Measurements from ENCODE around the gene SAT2.
"Not testable (repeated sequence)": the region's sequence is repeated elsewhere in the genome, so short reads cannot be mapped to it uniquely, and the experiment has no call there.

Gene SAT2

GRCh38 chr17:7625749-7626148 is 1.9 kb downstream of the SAT2 start:
- not testable (repeated sequence) for H3K4me3 Mint-ChIP-seq, H3K27me3 Mint-ChIP-seq, H3K9me3 Mint-ChIP-seq
- Mint-ChIP-seq H3K4me1 (ENCODE audit: low read depth) (peaks cover 17% of the 10 kb centered on the region), H3K27ac (peak overlapping the region; percentile 96), H3K36me3 (ENCODE audit: low read depth) (peaks cover 33% of the 10 kb centered on the region)
- intact Hi-C loops (cut with micrococcal nuclease) = loop anchor here (2.0 kb wide), 1 partner anchor 63 kb away; the partner anchor contains the start of gene WRAP53

GRCh38 chr17:7623661-7624060 is 4.0 kb downstream of the SAT2 start:
- Mint-ChIP-seq H3K27ac (no peak overlapping the region), H3K27me3 (no peaks in the 10 kb centered on the region), H3K9me3 (no peaks in the 10 kb centered on the region), H3K36me3 (ENCODE audit: low read depth) (peaks cover 33% of the 10 kb centered on the region), H3K4me1 (ENCODE audit: low read depth) (peaks cover 18% of the 10 kb centered on the region), H3K4me3 (no peak overlapping the region)
- intact Hi-C loops (cut with micrococcal nuclease) = no loop called here

- Mint-ChIP-seq H3K9me3 (no peaks in the 10 kb centered on the region), H3K27ac (no peak overlapping the region), H3K36me3 (ENCODE audit: low read depth) (peaks cover 16% of the 10 kb centered on the region), H3K27me3 (no peaks in the 10 kb centered on the region), H3K4me1 (ENCODE audit: low read depth) (peaks cover 9% of the 10 kb centered on the region), H3K4me3 (no peak overlapping the region)
- intact Hi-C loops (cut with micrococcal nuclease) = no loop called here
These were observed 6.8 kb downstream of the SAT2 start for GRCh38 chr17:7620835-7621234.

GRCh38 chr17:7618608-7619007 is 9.0 kb downstream of the SAT2 start:
- Mint-ChIP-seq H3K4me3 (no peak overlapping the region), H3K36me3 (ENCODE audit: low read depth) (peaks cover 14% of the 10 kb centered on the region), H3K4me1 (ENCODE audit: low read depth) (peaks cover 11% of the 10 kb centered on the region), H3K27ac (no peak overlapping the region), H3K27me3 (no peaks in the 10 kb centered on the region), H3K9me3 (no peaks in the 10 kb centered on the region)
- intact Hi-C loops (cut with micrococcal nuclease) = no loop called here

- no peaks in the 10 kb centered on the region for H3K9me3 Mint-ChIP-seq
- peaks cover 35% of the 10 kb centered on the region for H3K36me3 Mint-ChIP-seq (ENCODE audit: low read depth)
- H3K27ac Mint-ChIP-seq = peak overlapping the region; percentile 80
- no peaks in the 10 kb centered on the region for H3K27me3 Mint-ChIP-seq
- intact Hi-C loops (cut with micrococcal nuclease) = loop anchor here (1.0 kb wide), 1 partner anchor 12 kb away; the partner anchor contains the start of gene SAT2
- H3K4me3 Mint-ChIP-seq = peak overlapping the region; percentile 92
- peaks cover 43% of the 10 kb centered on the region for H3K4me1 Mint-ChIP-seq (ENCODE audit: low read depth)
These were observed 12.3 kb downstream of the SAT2 start for GRCh38 chr17:7615265-7615747.

- intact Hi-C loops (cut with micrococcal nuclease) = loop anchor here (1.0 kb wide), 1 partner anchor 13 kb away; the partner anchor contains the start of gene SAT2
- H3K4me1 Mint-ChIP-seq (ENCODE audit: low read depth) = peaks cover 47% of the 10 kb centered on the region
- peaks cover 37% of the 10 kb centered on the region for H3K36me3 Mint-ChIP-seq (ENCODE audit: low read depth)
- no peaks in the 10 kb centered on the region for H3K27me3 Mint-ChIP-seq
- H3K9me3 Mint-ChIP-seq = no peaks in the 10 kb centered on the region
- H3K4me3 Mint-ChIP-seq = peak within 1 kb of the TSS; percentile 92
- H3K27ac Mint-ChIP-seq = peak within 1 kb of the TSS; percentile 80
These were observed 13.0 kb downstream of the SAT2 start, which contains the start of gene FXR2 for GRCh38 chr17:7614425-7615264. TSS of gene FXR2 (minus strand) at chr17:7614897. CDS start at chr17:7614532, 365 bp downstream.

GRCh38 chr17:7613769-7614424 is 13.7 kb downstream of the SAT2 start:
- no peaks in the 10 kb centered on the region for H3K27me3 Mint-ChIP-seq
- peaks cover 41% of the 10 kb centered on the region for H3K36me3 Mint-ChIP-seq (ENCODE audit: low read depth)
- H3K9me3 Mint-ChIP-seq = no peaks in the 10 kb centered on the region
- peaks cover 52% of the 10 kb centered on the region for H3K4me1 Mint-ChIP-seq (ENCODE audit: low read depth)
- peak overlapping the region; percentile 80 for H3K27ac Mint-ChIP-seq
- peak overlapping the region; percentile 92 for H3K4me3 Mint-ChIP-seq
- intact Hi-C loops (cut with micrococcal nuclease) = no loop called here

GRCh38 chr17:7612294-7612640 is 15.4 kb downstream of the SAT2 start:
- intact Hi-C loops (cut with micrococcal nuclease) = no loop called here
- H3K36me3 Mint-ChIP-seq (ENCODE audit: low read depth) = peaks cover 48% of the 10 kb centered on the region
- no peaks in the 10 kb centered on the region for H3K27me3 Mint-ChIP-seq
- no peaks in the 10 kb centered on the region for H3K9me3 Mint-ChIP-seq
- peaks cover 47% of the 10 kb centered on the region for H3K4me1 Mint-ChIP-seq (ENCODE audit: low read depth)
- peak overlapping the region; percentile 28 for H3K27ac Mint-ChIP-seq
- H3K4me3 Mint-ChIP-seq = peak overlapping the region; percentile 55

GRCh38 chr17:7611635-7612293 is 15.9 kb downstream of the SAT2 start:
- intact Hi-C loops (cut with micrococcal nuclease) = no loop called here
- H3K4me1 Mint-ChIP-seq (ENCODE audit: low read depth) = peaks cover 47% of the 10 kb centered on the region
- H3K27me3 Mint-ChIP-seq = no peaks in the 10 kb centered on the region
- H3K9me3 Mint-ChIP-seq = no peaks in the 10 kb centered on the region
- peaks cover 48% of the 10 kb centered on the region for H3K36me3 Mint-ChIP-seq (ENCODE audit: low read depth)
- H3K4me3 Mint-ChIP-seq = peak overlapping the region; percentile 55
- H3K27ac Mint-ChIP-seq = peak overlapping the region; percentile 28

- no peaks in the 10 kb centered on the region for H3K27me3 Mint-ChIP-seq
- intact Hi-C loops (cut with micrococcal nuclease) = no loop called here
- no peaks in the 10 kb centered on the region for H3K9me3 Mint-ChIP-seq
- peaks cover 58% of the 10 kb centered on the region for H3K36me3 Mint-ChIP-seq (ENCODE audit: low read depth)
- no peak overlapping the region for H3K4me3 Mint-ChIP-seq
- peaks cover 52% of the 10 kb centered on the region for H3K4me1 Mint-ChIP-seq (ENCODE audit: low read depth)
- no peak overlapping the region for H3K27ac Mint-ChIP-seq
These were observed 17.0 kb downstream of the SAT2 start for GRCh38 chr17:7610641-7611040.

- no peak overlapping the region for H3K27ac Mint-ChIP-seq
- no peaks in the 10 kb centered on the region for H3K27me3 Mint-ChIP-seq
- H3K4me3 Mint-ChIP-seq = no peak overlapping the region
- H3K36me3 Mint-ChIP-seq (ENCODE audit: low read depth) = peaks cover 76% of the 10 kb centered on the region
- no peaks in the 10 kb centered on the region for H3K9me3 Mint-ChIP-seq
- H3K4me1 Mint-ChIP-seq (ENCODE audit: low read depth) = peaks cover 23% of the 10 kb centered on the region
- intact Hi-C loops (cut with micrococcal nuclease) = no loop called here
These were observed 21.3 kb downstream of the SAT2 start for GRCh38 chr17:7606280-7606679.

- H3K4me3 Mint-ChIP-seq; H3K9me3 Mint-ChIP-seq; H3K27ac Mint-ChIP-seq; intact Hi-C loops (cut with micrococcal nuclease); H3K4me1 Mint-ChIP-seq (ENCODE audit: low read depth); H3K27me3 Mint-ChIP-seq: not testable (repeated sequence)
- peaks cover 96% of the 10 kb centered on the region for H3K36me3 Mint-ChIP-seq (ENCODE audit: low read depth)
These were observed 30.1 kb downstream of the SAT2 start for GRCh38 chr17:7597561-7597960.

- no peak overlapping the region for H3K27ac Mint-ChIP-seq
- no peaks in the 10 kb centered on the region for H3K9me3 Mint-ChIP-seq
- H3K27me3 Mint-ChIP-seq = no peaks in the 10 kb centered on the region
- H3K4me1 Mint-ChIP-seq (ENCODE audit: low read depth) = peaks cover 15% of the 10 kb centered on the region
- intact Hi-C loops (cut with micrococcal nuclease) = no loop called here
- H3K36me3 Mint-ChIP-seq (ENCODE audit: low read depth) = peaks cover 93% of the 10 kb centered on the region
- no peak overlapping the region for H3K4me3 Mint-ChIP-seq
These were observed 34.3 kb downstream of the SAT2 start for GRCh38 chr17:7593296-7593695.

Measured in dendritic cell treated with granulocyte-macrophage colony-stimulating factor and Interleukin-4, amounts not matched to agents 40 ng/mL and 50 ng/mL, for 4 days (primary cell).